Heart right ventricle (tissue), 16 donors: ENCODE results near the gene CARMIL1. TPM values are rescaled to one million over a fixed set of nuclear protein-coding genes. Genes with fewer than 3 reads are reported as not detected.

Experiments
- ATAC-seq, 8 donors: fragments of 200-7000 bp; cut with Tn5 transposase; one replicate each; pipeline ENCODE4 v1.9.1; 2020; ENCODE audit warnings: mild to moderate bottlenecking in 8 of 8, moderate library complexity in 8 of 8, moderate number of reproducible peaks in 1 of 8
- DNase-seq, 2 donors: peaks; one replicate each; pipeline ENCODE4 v3.0.0-alpha.2; 2020
- H3K27ac ChIP-seq, 10 donors: fragments of 200-600 bp; sonication (generic) in 2 of 10; one replicate each; pipeline versions ENCODE4 v1.5.0 to v1.8.0; 2020 to 2022; ENCODE audit warnings: mild to moderate bottlenecking in 3 of 10
- H3K27me3 ChIP-seq, 7 donors: fragments of 200-600 bp; one replicate each; pipeline ENCODE4 v1.8.0; 2021 to 2022; ENCODE audit warnings: mild to moderate bottlenecking in 2 of 7
- H3K36me3 ChIP-seq, 9 donors: fragments of 200-600 bp; sonication (generic) in 1 of 9; one replicate each; pipeline versions ENCODE4 v1.5.0 to v1.8.0; 2020 to 2022; ENCODE audit warnings: mild to moderate bottlenecking in 2 of 9
- H3K4me1 ChIP-seq, 9 donors: fragments of 200-600 bp; sonication (generic) in 1 of 9; one replicate each; pipeline versions ENCODE4 v1.5.0 to v1.8.0; 2020 to 2022; ENCODE audit warnings: mild to moderate bottlenecking in 4 of 9
- H3K4me3 ChIP-seq, 10 donors: fragments of 200-600 bp; sonication (generic) in 2 of 10; one replicate each; pipeline versions ENCODE4 v1.5.0 to v1.8.0; 2020 to 2022; ENCODE audit warnings: mild to moderate bottlenecking in 7 of 10, moderate library complexity in 2 of 10
- H3K9me3 ChIP-seq, 11 donors: fragments of 200-600 bp in 10 of 11; sonication (generic) in 2 of 11; one replicate each; pipeline versions ENCODE4 v1.5.0 to v1.8.0; 2013 to 2022; ENCODE audit warnings: mild to moderate bottlenecking in 2 of 11, control low read depth in 1 of 11, moderate library complexity in 1 of 11
- CTCF ChIP-seq, 9 donors: fragments of 200-600 bp; sonication (generic) in 2 of 9; IDR thresholded peaks; one replicate each; pipeline versions ENCODE4 v1.5.0 to v1.8.0; 2021 to 2022; ENCODE audit warnings: antibody characterized with exemption in 9 of 9, mild to moderate bottlenecking in 5 of 9, moderate library complexity in 1 of 9
- WGBS, 2 donors: extraction: QIAGEN DNeasy Blood & Tissue Kit; methylation state at CpG; one replicate each; pipeline ENCODE4 v1.1.7; 2013; ENCODE audit warnings: inconsistent platforms in 1 of 2; 5-methylcytosine and 5-hydroxymethylcytosine counted together
- intact Hi-C, 10 donors: fragments of 100-400 bp; cut with DNase I; formaldehyde crosslinking; loops; one replicate each; pipeline versions ENCODE4 v1.11.1 to v1.14.2; 2022
- polyA plus RNA-seq, 2 donors: library from polyadenylated mRNA; stranded (reverse); fragments of 200-250 nt; gene quantifications; one replicate each; pipeline ENCODE4 v1.2.3, GENCODE V29; 2013
- total RNA-seq, 10 donors: library from RNA; stranded (reverse); fragmentation: NEBNext Ultra II Directional in 3 of 10; extraction: Animal tissue kit (Norgen Biotek cat#: 25700) in 3 of 10; gene quantifications; one replicate each; pipeline versions ENCODE4 v1.2.1 to v1.2.4, GENCODE V29; 2021 to 2023
- donor health status: Arrhythmogenic right ventricular cardiomyopathy.
- donor health status: ischemic (EF 13 %, LVEDD 7.1; RV severe dilation, severe dysfunction).
- donor health status: healthy with polysubstance abuse.
- donor health status: DM: no; HTN: yes; CAD: no.
- donor health status: DM: no; HTN: no; CAD: no.
- donor health status: ischemic (EF 25% LVEDD 6.9; RV normal size, moderate dysfunction).
- donor health status: ischemic (EF 25% LVEDD 5.7; RV mildly dilated, moderate dysfunction).
- donor health status: healthy.
- donor health status: DM: yes; HTN: yes; CAD: no.
- donor health status: Ischemic cardiomyopathy.
- donor health status: ischemic (EF 35%, LVEDD 5.7; RV mildly dilated, moderate dysfunction).
- donor health status: nonischemic (EF 11% LVEDD 7.7; RV severe dilation, severe dysfunction).
- donor health status: DM: yes; HTN: yes; CAD: no.
- donor health status: PGD.
- donor health status: ischemic (EF 29% LVEDD 5.4; RV normal size, mild dysfunction).
- donor health status: nonischemic (EF 23%, LVEDD 6.1; RV moderate dilation, normal function).

The CARMIL1 gene
- total and polyA plus RNA-seq, 12 donors, result 1.2 to 10.3 (median 4.1) TPM

GRCh38 chr6:25524542-25524941, 245.4 kb downstream of the CARMIL1 start:
- 12 to 26% methylated on average over 1 of the region's 1 CpG for WGBS, 2 donors
- intact Hi-C loops, result no loop called here
- Histone ChIP-seq H3K4me1 (no peaks in the 10 kb centered on the region), H3K27me3 (no peaks in the 10 kb centered on the region), H3K27ac (no peak overlapping the region), H3K9me3 (no peaks in the 10 kb centered on the region), H3K36me3 (peaks cover 0 to 12% (median 0%) of the 10 kb centered on the region in 9 donors), H3K4me3 (no peak overlapping the region)
- no peak for ATAC-seq
- no peak for TF ChIP-seq CTCF (IDR thresholded peaks at IDR 0.05)
- no peak for DNase-seq

GRCh38 chr6:25525078-25525477, 245.9 kb downstream of the CARMIL1 start:
- H3K27me3 ChIP-seq, result no peaks in the 10 kb centered on the region
- no peaks in the 10 kb centered on the region for H3K4me1 ChIP-seq
- no peak overlapping the region for H3K27ac ChIP-seq
- H3K36me3 ChIP-seq, result peaks cover 0 to 11% (median 0%) of the 10 kb centered on the region in 9 donors
- no peak overlapping the region for H3K4me3 ChIP-seq
- DNase-seq, result no peak
- no peaks in the 10 kb centered on the region for H3K9me3 ChIP-seq
- intact Hi-C loops, result no loop called here
- no peak for ATAC-seq
- no peak for TF ChIP-seq CTCF (IDR thresholded peaks at IDR 0.05)
- 67 to 77% methylated on average over 3 of the region's 3 CpGs for WGBS, 2 donors

GRCh38 chr6:25534942-25535631, 255.9 kb downstream of the CARMIL1 start:
- Histone ChIP-seq H3K4me3 (no peak overlapping the region), H3K27me3 (no peaks in the 10 kb centered on the region), H3K27ac (no peak overlapping the region), H3K36me3 (peaks cover 0 to 3% (median 0%) of the 10 kb centered on the region in 9 donors), H3K9me3 (no peaks in the 10 kb centered on the region), H3K4me1 (no peaks in the 10 kb centered on the region)
- ATAC-seq (no peak), DNase-seq (no peak)
- WGBS, 2 donors, result 85 to 93% methylated on average over 5 of the region's 5 CpGs
- intact Hi-C loops, result no loop called here
- no peak for TF ChIP-seq CTCF (IDR thresholded peaks at IDR 0.05)

DNA sequence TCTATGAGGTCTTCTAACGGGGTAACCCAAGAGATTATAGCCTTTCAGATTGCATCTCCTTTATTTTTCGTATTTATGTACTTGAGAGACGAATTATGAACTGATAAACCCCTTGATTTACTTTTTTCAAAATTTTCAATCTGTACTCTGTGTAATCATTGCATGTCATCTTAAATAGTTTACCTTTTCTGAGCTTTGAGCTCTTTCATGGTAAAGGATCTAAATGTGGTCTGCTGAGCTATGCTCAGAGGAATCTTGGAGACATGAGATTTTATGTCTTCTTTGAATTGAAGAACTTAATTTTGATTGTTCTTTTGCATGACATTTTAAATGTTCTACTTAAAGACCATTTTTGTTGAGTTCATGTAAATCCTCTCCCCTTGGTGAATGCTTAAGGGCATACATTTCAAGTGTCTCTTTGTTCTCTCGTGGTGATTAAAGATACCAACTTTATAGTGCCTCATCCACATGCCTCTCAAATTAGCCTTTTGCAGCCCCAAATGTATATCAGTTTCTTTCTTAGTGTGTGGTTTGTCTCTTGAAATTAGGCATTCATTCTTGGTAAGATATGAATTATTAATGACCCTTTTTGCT, 256.6 kb downstream of the CARMIL1 start:
- no peak for DNase-seq
- no peaks in the 10 kb centered on the region for H3K4me1 ChIP-seq
- no peak for ATAC-seq
- no peak overlapping the region for H3K4me3 ChIP-seq
- TF ChIP-seq CTCF (IDR thresholded peaks at IDR 0.05), result no peak
- intact Hi-C loops, result no loop called here
- no peaks in the 10 kb centered on the region for H3K27me3 ChIP-seq
- H3K36me3 ChIP-seq, result peaks cover 0 to 10% (median 0%) of the 10 kb centered on the region in 9 donors
- WGBS, 2 donors, result 75 to 83% methylated on average over 4 of the region's 4 CpGs
- no peaks in the 10 kb centered on the region for H3K9me3 ChIP-seq
- no peak overlapping the region for H3K27ac ChIP-seq
